HG02678 (cell line): ENCODE measurements around the gene GLTP.
A peak's percentile ranks its signal among the peaks of the same experiment; 100 is the strongest.

ENCODE experiments used
- ATAC-seq: cut with Tn5 transposase; IDR thresholded peaks from one replicate; pipeline ENCODE4 v1.9.1; 2021; ENCODE audit warnings: mild to moderate bottlenecking, moderate library complexity; ENCODE audit not compliant: unreplicated experiment

Gene GLTP

DNA sequence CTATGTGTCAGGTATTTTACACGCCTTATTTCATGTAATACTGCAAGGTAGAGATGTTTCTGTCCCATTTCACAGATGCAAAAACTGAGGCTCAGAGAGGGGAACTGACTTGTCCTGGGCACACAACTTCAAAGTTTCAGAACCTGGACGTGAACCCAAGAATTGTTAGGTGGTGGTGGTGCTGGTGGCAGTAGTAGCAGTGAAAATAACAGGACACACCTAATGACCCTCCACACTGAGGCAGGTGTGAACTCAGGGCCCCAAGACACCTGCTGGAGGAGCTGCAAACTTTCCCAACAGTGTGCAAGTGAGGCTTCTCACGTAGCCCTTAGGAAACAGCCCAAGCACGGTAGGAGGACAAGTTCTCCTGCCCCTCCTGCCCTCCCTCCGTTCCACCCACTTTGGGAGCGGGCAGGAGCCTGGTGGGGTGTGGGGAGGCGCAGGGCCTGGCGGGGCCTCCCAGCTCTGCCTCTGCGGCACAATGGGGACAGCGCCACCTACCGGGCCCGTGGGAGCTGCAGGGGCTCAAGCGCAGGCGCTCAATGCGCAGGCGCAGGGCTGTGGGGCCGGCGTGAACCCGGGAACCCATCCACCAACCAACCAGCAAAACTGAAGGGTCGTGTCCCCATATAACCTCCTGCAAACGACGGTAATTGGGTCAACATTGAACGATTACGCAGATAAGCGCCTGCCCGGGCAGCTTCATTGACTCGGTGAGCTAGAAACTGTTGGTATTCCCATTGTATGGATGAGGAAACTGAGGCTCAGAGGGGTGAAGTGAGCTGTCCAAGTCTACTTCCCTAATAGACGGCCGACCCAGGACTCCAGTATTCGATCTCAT is 35.1 kb downstream of the GLTP start:
- ATAC-seq, result peak; percentile 70

DNA sequence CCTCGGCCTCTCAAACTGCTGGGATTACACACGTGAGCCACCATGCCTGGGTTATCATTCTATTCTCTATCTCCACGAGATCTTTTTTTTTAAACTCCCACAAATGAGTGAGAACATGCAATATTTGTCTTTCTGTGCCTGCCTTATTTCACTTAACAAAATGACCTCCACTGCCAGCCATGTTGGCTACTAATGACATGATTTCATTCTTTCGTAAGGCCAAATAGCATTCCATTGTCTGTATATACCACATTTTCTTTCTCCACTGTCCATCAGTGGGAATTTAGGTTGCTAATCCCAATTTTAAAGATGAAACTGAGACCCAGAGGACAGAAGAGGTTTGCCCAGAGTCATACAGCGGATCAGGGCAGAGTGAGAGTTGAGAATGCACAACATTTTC is 36.2 kb downstream of the GLTP start:
- no peak for ATAC-seq

DNA sequence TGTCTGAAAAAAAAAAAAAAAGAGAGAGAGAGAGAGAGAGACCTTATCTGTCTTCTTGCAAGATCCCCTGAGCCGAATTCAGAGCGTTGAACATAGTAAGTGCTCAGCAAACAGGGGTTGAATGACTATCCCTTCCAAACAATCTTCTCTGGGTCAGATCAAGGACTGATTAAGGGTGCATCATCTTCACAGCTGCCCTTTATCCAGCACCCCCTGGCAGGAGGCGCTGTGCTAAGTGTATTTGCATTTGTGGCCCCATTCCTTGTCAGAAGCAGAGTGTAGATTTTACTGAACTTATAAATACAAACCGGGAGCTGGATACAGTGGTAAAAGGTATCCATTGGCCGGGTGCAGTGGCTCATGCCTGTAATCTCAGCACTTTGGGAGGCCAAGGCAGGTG is 38.3 kb downstream of the GLTP start:
- no peak for ATAC-seq

DNA sequence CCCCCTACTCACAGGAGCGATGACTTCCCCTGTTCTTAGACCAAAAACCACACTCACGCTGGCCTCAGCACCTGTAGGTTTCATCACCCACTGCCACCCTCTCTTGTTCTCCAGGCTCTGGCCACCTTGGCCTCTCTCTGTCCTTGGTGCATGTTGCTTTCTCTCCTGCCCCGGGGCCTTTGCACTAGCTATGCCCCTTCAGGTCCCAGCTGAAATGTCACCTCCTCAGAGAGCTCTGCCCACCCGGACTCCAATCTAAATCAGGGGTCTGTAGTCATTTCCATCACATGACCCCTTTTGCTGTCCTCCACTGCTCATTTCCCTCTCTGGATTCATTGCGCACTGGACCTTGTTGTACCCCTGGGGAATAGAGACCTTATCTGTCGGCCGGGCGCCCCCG is 39.0 kb downstream of the GLTP start:
- no peak for ATAC-seq

DNA sequence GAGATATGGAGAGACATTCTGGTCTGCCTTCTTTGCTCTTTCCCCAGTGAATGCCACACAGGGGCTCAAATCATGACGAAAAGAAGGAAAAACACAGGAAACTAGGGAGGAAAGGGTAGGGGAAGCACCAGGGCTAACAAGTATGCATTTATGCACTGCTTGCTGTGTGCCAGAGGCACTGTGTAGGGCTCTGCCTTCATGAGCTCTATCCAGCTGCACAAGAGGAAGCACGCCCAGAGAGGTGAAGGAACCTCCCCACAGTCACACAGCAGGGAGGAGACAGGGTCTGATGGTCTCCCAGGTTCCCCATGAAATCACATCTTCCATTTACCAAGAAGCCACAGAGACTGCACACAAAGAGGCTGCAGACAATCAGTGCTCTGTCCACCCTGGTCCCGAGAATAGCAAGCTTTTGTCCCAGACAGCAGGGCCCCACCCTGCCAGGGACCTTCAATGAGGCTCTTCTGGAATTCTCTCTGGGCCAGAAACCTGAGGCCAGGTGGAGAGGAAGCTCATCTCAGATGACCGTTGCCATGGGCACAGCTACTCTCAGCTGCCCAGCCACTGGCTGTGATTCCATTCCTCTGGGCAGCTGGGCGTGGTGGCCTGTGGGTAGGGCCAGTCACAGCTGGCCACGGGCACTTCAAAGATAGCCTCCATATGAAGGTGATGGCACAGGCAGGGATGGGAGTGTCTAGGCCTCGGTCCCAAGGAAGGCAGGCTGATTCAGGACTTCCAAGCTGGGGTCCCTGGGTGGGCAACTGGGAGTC is 39.9 kb downstream of the GLTP start:
- ATAC-seq, result no peak

DNA sequence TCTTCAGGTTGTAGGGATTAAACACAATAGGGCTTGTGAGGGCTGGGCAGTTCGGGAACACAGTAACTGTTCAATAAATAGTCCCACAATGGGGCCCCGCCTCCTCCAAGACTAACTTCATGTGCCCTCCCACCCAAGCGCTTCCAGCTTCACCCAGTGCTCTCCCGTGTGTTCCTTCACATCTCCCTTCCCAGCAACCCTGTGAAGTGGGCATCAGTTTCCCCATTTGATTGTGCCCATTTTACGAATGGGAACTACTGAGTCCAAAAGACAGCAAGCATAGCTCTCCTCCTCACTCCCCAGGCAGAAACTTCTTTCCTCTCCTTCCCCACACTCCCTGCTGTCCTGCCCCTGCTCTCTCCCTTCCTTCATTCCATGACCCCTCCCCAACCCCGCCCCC is 40.9 kb downstream of the GLTP start:
- no peak for ATAC-seq

DNA sequence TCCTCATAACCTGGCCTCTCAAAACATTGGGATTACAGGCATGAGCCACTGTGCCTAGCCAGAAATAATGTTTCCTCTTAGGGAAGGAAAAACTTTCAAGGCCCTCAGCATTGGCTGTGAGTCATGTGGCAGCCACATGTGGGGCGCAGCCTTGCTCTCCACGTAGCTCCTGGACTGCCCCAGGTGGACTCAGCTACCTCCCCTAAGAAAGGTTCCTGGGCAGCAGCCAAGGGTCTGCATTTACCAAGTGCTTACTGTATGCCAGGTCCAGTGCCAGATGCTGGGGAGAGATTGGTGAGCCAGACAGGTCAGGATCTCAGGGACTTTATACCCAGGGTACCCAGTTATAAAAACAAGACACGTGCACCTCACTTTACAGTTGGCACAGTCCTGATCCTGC is 43.4 kb downstream of the GLTP start:
- no peak for ATAC-seq

DNA sequence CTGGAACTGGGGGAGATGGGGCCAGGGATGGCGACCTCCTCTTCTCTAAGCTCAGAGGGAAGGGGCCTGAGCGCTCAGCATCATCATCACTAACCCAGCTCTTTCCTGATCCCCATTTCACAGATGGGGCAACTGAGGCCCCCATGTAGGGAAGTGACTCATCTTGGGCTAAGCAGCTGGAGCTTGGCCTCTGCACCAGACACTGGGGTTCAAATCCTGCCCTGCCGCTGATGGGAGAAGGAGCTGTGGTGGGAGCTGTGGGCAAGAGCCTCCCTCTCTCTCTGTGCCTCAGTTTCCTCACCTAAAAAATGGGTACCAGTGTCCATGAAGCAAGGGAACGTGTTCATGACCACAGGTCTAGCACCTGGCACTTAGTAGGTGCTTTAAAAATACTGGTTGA is 44.5 kb downstream of the GLTP start:
- ATAC-seq, result no peak

DNA sequence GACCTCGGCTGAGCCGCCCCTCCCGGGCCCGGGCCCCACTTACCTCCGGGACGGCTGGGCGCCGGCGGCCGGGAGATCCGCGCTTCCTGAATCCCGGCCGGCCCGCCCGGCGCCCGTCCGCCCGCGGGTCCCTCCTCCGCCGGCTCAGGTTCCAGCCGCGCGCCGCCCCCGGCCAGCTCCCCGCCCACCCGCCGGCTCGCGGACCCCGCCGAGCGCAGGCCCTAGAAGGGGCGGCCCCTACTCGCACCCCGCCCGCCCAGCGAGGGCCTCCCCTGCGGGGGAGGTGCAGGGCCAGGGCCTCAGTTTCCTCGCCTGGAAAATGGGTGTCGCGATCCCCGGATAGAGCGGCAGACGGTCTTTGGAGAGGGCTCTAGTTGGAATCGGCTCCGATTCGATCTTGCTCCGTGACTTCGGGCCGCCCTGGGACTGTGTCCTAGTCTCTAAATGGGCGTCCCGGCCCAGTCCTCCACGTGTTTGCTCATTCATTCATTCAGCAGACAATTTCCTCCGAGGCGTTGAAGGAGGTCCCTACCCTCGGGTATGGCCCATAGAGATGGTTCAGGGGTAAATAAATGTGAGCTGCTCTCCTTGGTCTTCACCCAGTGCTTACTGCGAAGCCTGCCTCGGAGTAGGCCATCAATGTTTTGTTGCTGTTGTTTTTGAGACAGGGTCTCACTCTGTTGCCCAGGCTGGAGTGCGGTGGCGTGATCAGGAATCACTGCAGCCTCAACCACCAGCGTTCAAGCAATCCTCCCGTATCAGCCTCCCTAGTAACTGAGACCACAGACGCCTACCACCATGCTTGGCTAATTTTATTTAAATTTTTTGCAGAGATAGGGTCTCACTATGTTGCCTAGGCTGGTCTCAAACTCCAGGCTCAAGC is 46.8 kb downstream of the GLTP start, which contains the start of gene TRPV4:
Gene TRPV4, minus strand, starts transcription at position 92 of the 883 bp plus-strand sequence. CDS start 18,602 bp downstream, outside the sequence.
- ATAC-seq, result no peak

DNA sequence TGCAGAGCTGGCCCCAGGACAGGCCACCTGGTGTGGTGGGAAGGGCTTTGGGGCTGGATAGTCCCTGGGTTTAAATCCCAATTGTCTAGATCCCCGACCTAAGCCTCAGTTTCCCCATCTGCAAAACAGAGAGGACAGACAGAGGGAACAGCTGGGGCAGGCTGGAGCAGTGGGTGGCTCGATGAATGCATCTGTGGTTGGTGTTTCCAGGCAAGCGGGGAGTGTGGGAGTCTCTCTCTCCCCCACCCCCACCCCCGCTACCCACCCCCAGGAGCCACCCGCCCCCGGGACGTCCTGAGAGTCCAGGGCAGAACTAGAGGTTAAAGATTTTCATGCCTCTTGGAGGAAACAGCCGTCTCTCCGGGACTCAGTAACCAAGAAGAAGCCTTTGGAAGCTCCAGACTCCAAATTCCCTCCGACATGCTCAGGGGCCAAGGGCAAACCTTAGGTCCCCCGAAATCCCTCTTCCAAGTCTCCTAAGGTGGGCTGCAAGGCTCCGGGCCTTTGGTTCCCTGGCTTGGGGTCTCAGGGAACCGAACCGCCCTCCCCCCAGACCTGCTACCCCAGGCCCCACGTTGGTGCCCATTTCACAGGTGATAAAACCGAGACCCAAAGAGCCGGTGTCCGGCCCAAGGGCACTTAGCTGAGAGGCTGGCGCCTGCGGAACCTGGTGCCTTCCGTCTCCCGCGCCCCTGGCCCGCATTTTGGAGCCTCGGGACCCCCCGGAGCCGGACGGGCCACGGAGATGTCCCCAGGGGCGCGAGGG is 47.6 kb downstream of the GLTP start:
- no peak for ATAC-seq

DNA sequence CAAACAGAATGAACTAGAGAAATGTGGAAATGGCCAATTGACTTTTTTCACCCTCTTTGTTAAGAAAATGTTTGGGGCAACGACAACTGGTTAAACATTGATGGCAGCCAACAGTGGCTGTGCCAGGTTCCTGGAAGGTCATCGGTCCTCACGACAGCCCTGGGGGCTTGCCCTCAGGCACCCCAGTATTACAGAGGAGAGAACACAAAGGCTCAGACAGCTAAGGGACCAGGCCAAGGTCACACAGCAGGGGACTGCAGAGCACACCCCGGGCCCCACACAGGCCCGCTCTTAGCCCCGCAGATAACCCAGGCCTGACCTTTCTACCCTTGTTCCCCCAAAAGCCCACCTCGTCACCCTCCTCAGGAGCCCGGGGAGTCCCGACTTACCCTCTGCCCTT is 48.4 kb downstream of the GLTP start:
- no peak for ATAC-seq

DNA sequence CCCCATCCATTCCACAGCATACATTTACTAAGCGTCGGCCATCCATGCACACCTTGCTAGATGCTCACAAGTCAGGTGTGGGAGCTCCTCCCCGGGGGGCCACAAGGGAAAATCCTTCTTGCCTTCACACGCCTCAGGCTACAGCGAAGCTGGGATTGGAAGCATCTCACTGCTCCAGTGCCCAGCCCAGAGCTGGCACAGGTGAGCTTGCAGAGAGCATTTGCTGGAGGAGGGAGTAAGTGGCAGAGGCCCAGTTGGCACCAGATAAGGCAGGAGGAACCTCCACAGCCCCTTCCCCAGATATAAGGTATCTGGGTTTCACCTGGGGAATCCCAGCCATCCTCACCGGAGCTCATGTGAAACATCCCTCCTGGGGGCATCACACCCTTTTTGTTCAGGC is 49.0 kb downstream of the GLTP start:
- no peak for ATAC-seq

DNA sequence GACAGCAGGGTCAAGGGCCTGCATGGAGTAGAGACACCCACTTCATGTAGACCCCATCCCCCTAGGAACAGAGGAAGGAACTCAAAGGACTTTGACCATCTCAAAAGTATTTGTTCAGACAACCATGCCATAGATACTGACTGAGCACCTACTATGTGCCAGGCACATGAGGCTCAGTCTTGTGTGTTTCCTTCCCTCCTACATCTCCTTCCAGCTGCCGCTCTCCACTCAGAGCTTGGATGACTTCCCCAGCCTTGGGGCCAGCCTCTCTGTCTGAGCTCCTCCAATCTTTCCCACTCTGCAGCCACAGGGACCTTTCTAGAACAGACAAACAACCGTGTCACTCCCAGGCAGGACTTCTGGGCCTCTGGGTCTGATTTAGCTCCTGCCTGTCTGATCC is 49.6 kb downstream of the GLTP start:
- no peak for ATAC-seq

DNA sequence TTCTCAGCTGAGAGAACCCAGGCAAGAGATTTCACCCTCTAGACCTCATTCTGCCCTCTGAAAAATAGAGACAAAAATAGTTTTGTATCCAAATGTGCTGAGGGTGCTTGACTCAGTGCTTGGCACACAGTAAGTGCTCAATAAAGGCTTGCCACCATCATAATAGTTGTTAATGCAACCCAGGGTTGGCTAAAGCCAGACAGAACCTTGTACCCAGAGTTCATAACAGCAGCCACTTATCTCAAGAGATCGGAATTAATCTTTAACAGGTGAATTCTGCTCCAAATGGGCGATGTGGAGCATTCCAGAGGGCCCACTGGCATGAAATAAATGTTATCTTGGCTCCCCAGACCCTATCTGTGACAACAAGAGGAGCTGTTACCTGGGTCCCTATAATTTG is 50.1 kb downstream of the GLTP start:
- ATAC-seq, result no peak

DNA sequence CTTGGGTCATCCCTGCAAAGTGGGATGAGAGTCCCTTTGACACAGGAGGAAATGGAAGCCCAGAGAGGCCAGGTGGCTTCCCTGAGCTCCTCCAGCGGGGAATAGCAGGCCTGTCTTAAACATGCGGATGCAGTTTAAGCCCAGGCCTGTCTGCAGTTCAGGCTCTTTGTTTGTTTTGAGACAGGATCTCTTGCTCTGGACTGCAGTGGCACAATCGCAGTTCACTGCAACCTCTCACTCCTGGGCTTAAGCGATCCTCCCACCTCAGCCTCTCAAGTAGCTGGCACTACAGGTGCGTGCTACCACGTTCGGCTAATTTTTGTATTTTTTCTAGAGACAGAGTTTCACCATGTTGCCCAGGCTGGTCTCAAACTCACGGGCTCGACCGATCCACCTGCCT is 50.7 kb downstream of the GLTP start:
- ATAC-seq, result no peak

DNA sequence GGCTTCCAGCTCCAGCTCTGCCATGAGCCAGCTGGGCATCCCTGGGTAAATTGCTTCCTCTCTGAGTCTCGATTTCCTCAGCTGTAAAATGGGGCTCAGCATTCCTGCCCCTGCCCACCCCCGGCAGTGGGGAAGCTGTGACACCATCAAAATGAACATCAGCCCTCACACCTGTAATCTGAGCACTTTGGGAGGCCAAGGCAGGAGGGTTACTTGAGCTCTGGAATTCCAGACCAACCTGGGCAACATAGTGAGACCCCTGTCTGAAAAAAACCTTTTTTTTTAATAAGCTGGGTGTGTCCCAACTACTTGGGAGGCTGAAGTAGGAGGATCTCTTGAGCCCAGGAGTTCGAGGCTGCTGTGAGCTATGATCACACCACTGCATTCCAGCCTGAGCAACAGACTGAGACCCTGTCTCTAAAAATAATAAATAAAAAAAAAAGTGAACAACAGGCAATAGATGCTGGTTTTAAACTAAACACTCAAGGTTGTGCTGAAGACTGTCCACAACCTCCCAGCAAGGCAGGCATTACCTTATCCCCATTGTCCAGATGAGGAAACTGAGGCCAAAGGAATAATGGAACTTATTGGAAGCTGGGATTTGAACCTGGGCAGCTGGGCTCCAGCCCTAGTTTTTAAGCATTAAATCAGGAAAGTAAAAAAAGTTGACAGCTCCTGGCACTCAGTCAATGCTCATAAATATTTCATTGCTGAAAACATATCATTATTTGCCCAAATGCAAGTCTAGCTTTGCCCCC is 51.4 kb downstream of the GLTP start:
- no peak for ATAC-seq

DNA sequence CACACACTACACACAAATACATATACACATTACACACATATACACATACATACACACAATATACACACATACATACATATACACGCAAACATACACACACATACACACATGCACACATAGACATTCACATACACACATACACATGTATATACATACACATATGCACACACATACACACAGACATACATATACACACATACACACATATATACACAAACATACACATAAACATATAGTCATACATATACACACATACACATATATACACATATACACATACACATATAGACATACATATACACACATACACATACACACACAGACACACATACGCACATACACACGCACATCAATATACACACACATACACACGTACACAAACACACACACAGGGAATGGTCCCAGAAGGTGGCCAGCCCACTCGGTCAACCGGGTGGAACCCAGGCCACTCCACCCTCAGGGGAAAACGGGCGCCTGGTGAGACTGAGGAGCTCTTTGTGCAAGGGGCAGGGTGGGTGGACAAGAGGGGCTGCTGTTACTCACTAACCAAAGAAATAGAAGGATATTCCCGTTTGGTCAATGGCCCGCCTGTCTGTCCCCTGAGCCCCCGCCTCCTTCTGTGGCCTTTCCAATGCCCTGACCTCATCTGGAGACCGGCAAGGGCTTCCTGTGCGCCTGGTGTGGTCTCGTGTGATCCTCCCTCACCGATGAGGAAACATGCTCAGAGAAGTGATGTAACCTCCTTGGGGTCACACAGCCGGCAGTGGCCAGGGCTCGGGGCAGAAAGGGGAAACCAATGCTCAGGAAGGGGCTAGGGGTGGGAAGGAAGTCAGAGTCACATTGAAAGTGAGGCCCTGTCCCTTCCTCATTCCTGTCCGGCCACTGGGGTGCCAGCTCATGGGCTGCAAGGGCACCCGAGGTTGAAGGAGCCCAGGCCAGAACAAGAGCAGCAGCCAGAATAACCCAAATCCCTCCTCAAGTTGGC is 52.5 kb downstream of the GLTP start:
- ATAC-seq, result no peak

DNA sequence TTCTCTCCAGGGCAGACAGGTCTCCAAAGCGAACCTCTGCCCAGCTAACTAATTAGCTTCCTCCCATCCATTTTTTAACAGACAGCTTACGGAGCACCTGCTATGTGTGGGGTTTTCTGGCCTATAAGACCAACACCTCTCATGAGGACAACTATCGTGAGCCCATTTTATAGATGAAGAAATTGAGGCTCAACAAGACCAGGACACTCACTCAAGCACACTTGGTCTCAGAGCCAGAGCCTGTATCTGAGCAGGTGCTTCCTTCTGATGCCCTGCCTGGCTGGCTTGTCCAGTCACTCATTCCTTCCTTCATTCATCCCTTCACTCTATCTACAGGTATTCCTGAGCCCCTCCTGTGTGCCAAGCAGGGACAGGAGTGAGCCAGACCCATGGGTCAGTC is 53.3 kb downstream of the GLTP start:
- no peak for ATAC-seq

DNA sequence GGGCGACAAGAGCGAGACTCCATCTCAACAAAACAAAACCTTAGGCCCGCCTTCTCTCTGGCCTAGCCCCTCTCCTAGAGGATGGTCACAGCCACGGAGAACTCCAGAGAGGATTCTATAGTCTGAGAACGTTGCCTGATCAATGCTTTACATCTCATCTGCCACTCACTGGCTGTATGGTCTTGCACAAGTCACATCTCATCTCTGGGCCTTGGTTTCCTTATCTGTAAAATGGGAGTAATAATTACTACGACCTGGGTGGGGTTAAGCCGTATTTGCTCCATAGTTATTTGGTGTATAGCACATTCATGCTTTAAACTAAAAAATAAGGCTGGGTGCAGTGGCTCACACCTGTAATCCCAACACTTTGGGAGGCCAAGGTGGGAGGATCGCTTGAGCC is 55.6 kb downstream of the GLTP start:
- ATAC-seq, result no peak
